ENCODE data around the gene ZNF582.
A peak's percentile ranks its signal among the peaks of the same experiment; 100 is the strongest.
"Not testable (repeated sequence)": the region's sequence is repeated elsewhere in the genome, so short reads cannot be mapped to it uniquely, and the experiment has no call there.

The ZNF582 gene

DNA sequence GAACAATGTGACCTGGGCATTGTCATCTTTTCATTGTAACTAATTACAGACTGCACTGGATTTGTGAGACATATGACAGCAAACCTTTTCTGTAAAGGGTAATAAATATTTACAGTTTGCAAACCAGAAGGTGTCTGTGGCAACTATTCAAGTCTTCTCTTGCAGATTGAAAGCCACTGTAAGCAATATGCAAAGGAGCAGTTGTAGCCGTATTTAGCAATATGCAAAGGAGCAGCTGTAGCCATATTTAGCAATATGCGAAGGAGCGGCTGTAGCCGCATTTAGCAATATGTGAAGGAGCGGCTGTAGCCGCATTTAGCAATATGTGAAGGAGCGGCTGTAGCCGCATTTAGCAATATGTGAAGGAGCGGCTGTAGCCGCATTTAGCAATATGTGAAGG lies 54.3 kb downstream of the ZNF582 start:
- H3K4me1 ChIP-seq; H3K4me3 ChIP-seq; H3K27me3 ChIP-seq (ENCODE audit: low read depth); DNase-seq (ENCODE audit: low spot score in 2 of 2); H3K36me3 ChIP-seq (replicated peaks); H3K9me3 ChIP-seq: not testable (repeated sequence)
- in situ Hi-C loops (cut with MboI; ENCODE audit: low sequenced_read_pairs), result loop anchor here (25.0 kb wide), 1 partner anchor 627 kb away; no protein-coding TSS in a partner anchor

DNA sequence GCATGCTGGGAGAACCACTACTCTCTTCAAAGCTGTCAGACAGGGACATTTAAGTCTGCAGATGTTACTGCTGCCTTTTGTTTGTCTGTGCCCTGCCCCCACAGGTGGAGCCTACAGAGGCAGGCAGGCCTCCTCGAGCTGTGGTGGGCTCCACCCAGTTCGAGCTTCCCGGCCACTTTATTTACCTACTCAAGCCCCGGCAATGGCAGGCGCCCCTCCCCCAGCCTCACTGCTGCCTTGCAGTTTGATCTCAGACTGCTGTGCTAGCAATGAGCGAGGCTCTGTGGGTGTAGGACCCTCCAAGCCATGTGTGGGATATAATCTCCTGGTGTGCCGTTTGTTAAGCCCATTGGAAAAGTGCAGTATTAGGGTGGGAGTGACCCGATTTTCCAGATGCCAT lies 56.3 kb downstream of the ZNF582 start:
- not testable (repeated sequence) for H3K9me3 ChIP-seq; DNase-seq (ENCODE audit: low spot score in 2 of 2); H3K27me3 ChIP-seq (ENCODE audit: low read depth); H3K36me3 ChIP-seq (replicated peaks); H3K4me1 ChIP-seq; H3K4me3 ChIP-seq
- in situ Hi-C loops (cut with MboI; ENCODE audit: low sequenced_read_pairs), result loop anchor here (25.0 kb wide), 1 partner anchor 625 kb away; no protein-coding TSS in a partner anchor

DNA sequence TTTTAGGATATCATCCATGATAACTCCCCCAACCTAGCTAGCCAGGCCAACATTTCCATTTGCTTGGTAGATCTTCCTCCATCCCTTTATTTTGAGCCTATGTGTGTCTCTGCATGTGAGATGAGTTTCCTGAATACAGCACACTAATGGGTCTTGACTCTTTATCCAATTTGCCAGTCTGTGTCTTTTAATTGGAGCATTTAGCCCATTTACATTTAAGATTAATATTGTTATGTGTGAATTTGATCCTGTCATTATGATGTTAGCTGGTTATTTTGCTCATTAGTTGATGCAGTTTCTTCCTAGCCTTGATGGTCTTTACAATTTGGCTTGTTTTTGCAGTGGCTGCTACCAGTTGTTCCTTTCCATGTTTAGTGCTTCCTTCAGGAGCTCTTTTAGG lies 58.0 kb downstream of the ZNF582 start:
- not testable (repeated sequence) for H3K4me1 ChIP-seq
- in situ Hi-C loops (cut with MboI; ENCODE audit: low sequenced_read_pairs), result loop anchor here (25.0 kb wide), 1 partner anchor 623 kb away; no protein-coding TSS in a partner anchor

DNA sequence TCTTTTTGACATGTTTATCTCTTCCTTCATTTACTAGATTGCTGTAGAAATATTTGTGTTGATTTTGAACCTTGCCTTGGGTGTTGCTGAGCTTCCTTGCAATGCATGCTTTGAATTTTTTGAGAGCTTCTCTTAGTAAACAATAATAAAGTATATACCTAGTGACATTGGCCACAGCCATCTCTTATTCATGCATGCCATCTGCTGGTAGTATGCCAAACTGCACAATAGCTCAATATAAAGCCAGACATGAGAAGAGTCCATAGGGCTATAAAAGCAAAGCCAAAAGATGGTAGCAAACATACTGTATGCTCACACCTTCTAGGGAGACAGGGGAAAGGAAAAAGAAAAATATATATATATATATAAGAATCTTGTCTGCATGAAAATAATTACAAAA lies 59.8 kb downstream of the ZNF582 start:
- no peaks in the 10 kb centered on the region for H3K4me1 ChIP-seq
- in situ Hi-C loops (cut with MboI; ENCODE audit: low sequenced_read_pairs), result loop anchor here (25.0 kb wide), 1 partner anchor 621 kb away; no protein-coding TSS in a partner anchor
- DNase-seq (ENCODE audit: low spot score in 2 of 2), result peak; percentile 29 to 60

More for the DNA sequence above, 58.0 kb downstream of the ZNF582 start:
- not testable (repeated sequence) for H3K9me3 ChIP-seq; H3K36me3 ChIP-seq (replicated peaks); H3K4me3 ChIP-seq; DNase-seq (ENCODE audit: low spot score in 2 of 2); H3K27me3 ChIP-seq (ENCODE audit: low read depth)

More for the DNA sequence above, 59.8 kb downstream of the ZNF582 start:
- Histone ChIP-seq H3K27me3 (ENCODE audit: low read depth) (no peaks in the 10 kb centered on the region), H3K36me3 (replicated peaks) (no peaks in the 10 kb centered on the region), H3K4me3 (no peak overlapping the region), H3K9me3 (no peaks in the 10 kb centered on the region)
